HG02610 (cell line): Measurements from ENCODE around the gene KCTD11.
A peak's percentile ranks its signal among the peaks of the same experiment; 100 is the strongest.

Experiments
- ATAC-seq: cut with Tn5 transposase; IDR thresholded peaks from one replicate; pipeline ENCODE4 v1.9.1; 2021; ENCODE audit warnings: mild to moderate bottlenecking, moderate library complexity; ENCODE audit not compliant: unreplicated experiment

KCTD11 gene

DNA sequence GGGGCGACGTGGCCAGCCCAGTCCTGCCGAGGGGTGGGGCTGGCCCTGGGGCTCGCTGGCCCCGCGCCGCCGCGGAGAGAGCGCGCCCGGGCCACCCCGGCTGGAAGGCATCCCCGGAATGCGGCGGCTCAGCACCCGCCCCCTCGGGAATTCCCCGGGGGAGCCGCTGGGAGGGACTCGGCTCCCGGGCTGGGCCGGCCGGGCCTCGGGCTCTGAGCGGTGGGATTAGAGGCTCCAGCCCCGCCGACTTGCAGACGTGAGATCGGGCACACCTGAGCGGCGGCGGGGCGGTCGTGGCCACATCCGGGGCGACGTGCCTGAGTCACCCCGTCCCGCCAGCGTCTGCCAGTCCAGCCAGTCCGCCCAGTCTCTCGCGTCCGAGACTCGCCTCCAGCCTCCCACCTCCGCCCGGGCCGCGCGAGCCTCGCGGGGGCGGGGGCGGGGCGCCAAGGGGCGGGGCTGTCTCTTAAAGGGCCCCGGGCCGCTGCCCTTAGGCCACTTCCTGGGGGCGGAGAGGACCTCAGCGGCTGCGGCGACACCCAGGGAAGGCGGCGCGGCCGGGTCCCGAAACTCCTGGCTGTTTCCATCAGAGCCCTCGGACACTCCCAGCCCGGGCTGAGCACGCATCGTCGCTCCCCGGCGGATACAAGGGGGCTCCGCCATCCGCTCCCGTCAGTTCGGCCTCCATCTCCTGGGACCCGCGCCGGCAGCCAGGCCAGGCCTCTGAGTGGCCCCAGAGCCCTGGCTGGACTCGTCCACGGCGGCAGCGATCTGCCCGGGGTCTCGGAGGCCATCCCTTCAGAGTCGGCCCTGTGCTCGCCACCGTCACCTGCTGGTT lies at the start of gene KCTD11:
KCTD11 (plus strand) TSS at position 498 of the 838 bp plus-strand sequence.
- peak; percentile 53 for ATAC-seq

DNA sequence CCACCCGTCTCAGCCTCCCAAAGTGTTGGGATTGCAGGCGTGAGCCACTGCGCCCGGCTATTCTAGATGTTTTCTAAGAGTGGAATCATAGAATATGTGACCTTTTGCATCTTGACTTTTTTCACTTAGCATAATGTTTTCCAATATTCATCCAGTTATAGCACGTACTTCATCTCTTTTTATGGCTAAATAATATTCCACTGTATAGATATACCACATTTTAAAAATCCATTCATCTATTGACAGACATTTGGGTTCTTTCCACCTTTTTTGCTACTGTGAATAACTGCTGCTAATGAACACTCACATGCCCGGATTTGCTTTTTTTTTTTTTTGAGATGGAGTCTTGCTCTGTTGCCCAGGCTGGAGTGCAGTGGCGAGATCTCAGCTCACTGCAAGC lies 47.8 kb upstream of the KCTD11 start:
- no peak for ATAC-seq

DNA sequence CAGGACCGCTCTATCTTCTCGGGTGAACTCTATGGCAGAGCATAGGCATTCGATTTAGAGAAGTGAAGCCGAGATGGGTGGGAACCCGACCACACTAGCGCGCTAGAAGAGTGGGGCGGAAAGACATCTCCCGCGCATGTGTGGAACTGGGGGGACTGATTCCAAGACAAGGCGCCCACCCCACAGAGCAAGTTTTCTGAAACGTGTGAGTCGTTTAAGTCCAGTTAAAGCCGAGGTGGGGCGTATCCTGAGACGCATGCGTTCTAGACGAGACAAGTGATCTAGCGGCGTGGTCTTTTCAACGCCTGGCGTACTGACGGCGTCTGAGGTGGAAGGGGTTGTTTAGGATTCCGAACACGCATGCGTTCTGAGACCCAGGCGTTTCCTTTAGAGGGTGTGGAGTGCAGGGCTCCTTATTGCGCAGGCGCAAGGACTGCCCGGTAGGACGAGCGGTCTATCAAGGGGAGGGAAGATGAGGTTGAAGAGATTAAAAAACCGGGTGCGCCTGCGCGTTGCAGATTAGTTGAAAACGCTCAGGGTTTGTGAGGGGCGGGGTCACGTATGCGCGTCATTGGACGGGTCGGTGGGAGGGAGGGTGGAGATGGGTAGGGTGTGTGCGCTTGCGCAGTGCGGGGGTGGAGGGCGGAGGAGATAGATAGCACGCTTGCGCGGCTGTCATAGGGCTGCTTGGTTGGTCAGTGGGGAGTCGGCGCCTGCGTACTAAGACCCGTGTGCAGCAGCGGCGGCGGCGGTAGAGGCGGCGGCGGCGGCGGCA lies 44.9 kb upstream of the KCTD11 start, which contains the start of gene EIF5A:
EIF5A (plus strand) TSS at position 718 of the 775 bp plus-strand sequence. CDS start 2,008 bp downstream, outside the sequence.
- ATAC-seq, result peak; percentile 71

DNA sequence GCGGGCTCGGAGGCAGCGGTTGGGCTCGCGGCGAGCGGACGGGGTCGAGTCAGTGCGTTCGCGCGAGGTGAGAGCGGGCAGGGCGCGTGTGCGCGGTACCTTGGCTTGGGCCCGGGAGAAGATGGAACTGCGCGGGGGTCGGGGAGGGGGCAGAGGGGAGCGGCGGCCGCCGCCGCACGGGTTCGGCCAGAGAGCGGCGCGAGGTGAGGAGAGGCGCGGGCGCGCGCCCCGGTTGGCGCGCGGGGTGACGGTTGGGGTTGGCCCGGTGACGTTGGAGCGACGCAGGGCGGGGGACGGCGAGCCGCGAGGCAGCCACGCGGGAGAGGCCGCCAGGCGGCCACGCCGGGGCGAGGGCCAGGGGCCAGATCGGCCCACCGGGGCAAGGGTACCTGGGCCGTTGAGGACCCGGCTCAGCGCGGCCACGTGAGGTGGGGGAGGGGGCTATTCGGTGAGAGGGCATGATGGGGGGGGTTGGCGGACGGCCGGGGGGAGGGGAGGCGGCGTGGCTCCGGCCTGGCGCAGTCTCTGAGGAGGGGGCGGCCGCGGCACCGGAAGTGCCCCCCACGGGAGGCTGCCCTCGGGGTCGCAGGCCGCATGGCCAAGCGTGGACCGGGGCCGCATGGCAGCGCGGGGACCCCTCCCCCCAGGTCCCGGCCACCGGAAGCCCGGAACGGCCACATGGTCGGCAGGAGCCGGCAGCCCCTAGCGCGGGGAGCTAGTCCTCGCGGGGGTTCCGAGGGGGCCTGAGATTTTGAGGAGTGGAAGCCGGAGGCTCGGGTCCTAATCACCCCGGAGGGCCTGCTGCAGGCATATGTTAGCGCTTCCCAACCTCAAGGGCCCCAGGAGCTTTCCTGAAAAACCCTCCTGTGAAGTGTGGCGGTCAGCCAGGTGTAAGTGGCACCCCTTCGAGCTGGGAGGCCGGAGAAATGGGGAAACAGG lies 44.0 kb upstream of the KCTD11 start:
- no peak for ATAC-seq

DNA sequence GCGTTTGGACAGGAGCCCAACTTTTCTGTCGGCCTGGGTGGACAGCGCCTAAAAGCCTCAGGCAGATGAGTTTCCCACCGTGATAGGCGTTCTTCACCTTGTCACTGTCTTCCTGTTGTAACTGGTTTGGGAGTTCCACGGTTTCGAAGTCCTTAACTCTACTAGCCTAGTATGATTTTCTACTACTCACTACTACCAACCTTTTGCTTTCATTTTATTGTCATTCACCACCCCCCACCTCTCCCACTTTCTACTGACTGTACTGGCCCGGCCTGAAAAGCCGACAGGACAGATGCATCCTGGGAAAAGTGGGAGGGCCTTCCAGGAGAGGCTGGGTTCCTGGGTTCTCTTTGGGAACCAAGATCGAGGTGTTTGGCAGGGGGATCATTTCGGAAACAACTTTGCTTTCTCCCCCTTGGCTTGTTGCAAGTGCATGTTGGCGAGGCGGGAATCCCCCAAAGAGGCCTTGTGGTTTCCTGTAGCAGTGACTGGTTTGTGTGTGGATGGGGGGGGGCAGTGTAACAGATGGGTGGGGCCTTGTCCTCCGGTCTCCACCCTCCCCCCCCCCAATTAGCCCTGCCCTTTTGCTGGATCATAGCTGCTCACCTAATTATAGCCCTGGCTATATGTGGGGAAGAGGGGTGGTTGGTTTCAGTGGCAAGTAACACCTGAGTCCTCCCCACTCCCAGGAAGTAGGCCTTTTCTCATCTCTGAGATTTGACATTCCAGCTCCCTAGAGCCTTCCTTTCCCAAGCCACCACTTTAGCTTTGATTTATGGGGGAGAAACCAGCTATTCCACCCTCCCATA lies 43.1 kb upstream of the KCTD11 start:
- no peak for ATAC-seq

DNA sequence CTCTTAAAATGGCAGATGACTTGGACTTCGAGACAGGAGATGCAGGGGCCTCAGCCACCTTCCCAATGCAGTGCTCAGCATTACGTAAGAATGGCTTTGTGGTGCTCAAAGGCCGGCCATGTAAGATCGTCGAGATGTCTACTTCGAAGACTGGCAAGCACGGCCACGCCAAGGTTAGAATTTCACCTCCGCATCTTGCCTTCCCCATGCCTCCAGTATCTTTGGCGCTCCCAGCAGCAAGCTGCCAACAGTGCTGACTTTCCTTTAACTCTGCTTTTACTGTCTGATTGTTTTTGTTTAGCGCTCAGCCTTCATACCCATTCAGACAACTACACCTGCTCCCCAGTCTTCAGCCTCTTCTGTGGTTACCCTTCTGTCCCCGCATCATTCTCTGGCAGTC lies 42.3 kb upstream of the KCTD11 start:
- no peak for ATAC-seq

DNA sequence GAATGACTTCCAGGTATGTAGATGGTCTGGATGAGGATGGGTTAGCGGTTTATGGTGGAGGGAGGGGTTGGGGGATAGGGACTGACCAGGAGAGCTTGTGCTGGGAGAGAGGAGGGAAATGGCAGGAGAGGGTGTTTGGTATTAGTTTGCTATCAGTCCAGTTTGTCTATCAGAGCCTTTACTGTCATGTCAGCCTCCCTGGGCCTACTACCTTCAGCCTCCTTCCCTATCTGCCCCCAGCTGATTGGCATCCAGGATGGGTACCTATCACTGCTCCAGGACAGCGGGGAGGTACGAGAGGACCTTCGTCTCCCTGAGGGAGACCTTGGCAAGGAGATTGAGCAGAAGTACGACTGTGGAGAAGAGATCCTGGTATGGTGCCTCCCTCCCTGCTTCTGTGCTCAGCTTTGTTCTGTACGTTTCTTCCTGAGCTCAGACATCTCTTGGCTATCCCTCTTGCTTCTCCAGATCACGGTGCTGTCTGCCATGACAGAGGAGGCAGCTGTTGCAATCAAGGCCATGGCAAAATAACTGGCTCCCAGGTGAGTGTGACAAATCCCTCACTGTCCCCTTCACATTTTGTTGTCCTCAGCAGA lies 40.8 kb upstream of the KCTD11 start:
- no peak for ATAC-seq

DNA sequence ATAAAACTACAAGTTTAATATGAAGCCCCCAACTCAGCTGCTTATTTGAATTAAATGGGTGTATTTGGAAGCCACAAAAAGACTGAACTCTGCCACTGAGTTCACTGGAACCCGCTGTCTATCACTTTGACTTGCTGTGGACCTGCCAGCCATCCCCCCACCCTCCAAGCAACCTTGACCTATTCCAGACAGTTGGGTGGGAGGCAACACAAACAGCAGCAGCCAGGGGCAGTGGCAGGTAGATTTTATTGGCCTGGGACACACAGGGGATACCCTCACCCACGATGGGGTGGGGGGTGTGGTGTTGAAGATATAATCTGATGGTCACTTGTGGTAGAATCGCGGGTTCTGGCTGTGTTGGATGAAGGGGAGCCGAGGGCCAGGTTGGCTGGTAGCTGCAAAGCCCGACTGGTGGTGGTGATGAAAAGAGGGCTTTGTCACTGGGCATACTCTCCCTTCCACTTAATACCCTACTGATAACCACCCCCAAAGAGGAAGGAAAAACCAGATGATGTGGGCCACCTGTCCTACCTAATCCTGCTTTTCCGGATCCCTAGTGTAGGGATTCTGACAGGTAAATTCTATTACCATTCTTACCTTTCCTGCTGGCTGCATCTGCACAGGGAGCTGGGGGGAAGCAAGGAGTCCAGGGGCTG lies 39.4 kb upstream of the KCTD11 start:
- ATAC-seq, result no peak

DNA sequence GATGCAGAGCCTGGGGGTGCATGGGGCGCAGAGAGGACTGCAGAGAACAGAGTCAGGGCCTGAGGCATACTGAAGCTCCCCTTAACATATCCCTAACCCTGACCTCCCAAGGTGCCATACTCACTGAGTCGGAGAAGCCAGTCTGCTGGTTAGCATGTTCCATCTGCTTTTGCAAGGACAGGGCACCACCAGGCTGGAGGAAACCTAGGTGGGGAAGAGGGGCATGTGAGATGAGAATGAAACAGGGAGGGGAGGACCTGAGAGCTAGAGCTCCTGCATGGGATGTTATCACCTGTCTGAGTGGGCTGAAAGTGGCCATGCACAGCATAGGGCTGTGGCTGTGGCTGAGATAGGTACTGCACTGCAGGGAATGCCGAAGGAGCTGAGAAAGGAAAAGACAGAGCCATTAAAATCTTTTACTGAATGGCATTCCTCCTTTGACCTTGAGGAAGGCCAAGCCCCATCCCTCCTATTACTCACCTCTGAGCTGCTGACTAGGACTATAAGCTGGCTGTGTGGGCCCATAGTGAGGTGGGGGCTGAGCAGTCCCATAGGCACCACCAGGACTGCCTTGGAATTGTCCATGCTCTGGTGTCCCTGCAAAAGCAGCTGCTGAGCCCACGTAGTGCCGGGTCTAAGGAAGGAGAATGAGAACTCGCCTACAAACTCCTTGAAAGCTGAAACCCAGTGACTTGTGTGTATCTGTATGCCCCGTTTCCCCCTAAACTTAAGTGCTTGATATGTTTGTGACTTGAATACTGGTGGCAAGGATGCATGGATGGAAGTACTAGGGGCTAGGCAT lies 38.7 kb upstream of the KCTD11 start:
- ATAC-seq, result no peak

DNA sequence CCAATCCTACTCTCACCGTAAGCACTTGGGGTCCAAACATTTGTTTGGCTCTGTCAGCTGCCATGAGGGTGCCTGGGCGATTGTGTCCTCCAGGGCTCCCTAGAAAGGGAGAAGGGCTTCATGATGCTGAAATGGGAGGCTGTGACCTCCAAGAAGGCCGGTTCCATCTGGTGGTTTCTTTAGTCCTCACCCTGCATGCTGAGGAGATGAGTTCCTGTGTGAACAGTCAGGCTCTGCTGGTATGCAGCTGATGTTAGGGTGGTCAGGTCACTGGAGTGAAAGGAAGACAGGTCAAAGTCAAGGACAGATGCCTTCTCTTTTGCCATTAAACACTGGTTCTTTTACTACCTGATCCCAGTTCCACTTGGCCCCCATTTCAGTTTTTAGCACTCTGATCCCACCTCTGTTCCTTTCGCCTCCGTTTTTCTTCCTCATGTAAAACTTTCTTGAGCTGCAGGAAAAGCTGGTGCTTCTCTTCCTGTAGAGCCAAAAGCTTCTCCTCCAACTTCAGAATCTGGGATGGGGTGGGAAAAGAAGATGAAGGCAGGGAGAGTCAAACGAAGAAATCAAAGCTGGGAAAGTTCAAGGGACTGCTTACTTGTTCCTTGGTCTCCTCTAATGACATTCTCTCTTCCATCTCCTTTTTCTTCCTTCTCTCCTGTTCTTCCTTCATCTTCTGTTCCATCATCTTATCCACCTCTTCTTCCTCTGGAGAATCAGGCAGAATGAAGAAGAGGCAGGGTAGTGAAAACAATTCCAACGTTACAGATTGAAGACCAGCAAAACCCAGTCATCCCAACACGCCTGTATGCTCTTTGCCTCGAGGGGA lies 37.9 kb upstream of the KCTD11 start:
- no peak for ATAC-seq

DNA sequence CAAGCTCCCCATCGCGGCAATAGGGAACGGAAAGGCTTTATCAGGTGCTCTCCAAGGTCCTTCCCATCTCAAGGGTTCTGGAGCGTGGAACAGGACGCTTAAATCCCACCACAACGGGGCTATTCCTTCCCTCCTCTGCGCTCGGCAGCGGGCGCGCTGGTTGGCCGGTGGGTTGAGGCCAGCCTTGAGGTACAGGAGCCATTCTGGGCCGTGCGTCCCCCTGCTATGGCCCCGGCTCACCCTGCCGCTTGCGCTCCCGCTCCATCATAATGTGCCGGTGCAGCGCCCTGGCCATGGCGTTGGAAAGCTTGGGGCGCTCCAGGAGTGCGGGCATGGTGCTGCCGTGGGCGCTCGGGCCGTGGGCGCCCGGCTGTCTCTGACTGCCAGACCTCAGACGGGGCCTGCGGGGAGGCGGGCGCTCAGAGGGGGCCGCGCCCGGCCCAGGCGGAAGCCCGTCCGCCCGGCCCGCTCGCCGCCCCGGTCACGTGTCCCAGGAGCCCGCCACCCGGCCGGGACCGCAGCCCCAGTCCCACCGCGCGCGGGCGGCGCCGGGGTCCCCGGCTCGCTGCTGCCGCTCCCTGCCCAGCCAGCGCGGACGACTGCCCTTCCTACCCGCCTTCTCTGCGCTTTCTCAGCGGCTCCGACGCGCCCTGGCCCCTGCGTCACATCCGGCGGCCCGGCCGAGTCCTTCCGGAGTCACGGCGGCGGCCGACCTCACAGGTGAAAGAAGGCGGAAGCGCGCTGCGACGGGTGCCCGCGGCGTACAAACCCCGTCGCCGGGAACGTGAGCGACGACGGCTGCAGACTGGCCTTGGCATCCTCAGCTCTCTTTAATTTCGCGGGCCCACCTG lies 37.0 kb upstream of the KCTD11 start, which contains the start of gene GPS2:
GPS2 (minus strand) TSS at position 642 of the 851 bp plus-strand sequence; CDS start at position 334, 308 bp downstream.
- peak; percentile 73 for ATAC-seq

DNA sequence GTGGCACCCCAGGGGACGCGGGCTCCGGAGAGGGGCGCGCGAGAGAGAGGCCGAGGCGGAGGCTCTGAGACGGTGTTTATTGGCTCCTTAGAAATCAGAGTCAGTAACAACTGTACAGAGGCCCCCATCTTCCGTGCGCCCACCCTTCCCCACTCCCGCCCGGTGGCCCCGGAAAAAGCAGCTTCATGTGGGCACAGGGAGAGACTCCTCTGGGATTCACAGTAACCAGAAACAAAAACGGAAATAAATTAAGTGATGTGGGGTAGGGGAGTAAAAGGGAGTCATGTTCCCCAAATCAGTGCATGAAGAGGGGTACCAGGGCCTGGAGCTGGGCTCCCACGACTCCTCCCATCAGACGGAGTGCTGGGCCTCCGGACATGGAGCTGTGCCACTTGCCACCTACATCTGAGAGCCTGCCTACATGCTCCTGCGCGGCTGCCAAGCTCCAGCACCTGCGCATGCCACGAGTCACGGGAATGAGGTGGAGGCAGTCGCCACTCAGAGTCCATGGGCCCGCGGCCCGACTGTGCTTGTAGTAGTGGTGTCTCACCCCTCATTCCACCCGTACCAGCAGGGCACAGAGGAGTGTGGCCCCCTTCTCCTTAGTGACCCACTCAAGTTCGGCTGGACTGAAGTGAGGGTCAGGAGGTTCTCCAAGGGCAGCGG lies 36.3 kb upstream of the KCTD11 start:
- no peak for ATAC-seq

DNA sequence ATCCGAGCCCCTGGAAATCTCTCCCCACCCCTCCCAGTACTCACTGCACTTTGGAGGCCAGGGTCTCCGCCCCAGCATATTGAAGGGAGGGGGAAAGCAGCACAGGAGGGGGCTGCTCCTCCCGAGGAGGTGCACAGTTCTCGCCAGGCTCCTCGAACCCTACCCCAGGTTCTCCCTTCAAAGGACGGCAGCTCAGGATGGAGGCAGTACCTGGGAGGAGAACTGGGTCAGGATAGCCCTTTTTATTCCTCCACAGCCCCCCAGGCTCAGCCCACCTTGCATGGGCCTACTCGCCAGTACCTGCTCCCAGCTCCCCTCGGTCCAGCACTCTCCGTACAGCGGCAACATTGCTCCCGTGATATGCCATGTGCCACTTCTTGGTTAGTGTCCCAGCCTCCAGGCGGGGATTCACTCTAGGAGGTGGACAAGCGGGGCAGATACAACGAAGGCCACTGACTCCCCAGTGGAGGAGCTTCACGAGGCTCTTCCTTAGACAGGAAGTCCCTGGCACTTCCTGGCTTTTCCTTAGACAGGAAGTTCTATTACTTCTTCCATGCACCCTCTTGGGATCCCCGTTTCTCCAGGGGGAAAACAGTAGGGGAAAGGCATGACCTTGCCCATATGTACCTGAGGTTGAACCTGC lies 34.7 kb upstream of the KCTD11 start:
- ATAC-seq, result no peak

DNA sequence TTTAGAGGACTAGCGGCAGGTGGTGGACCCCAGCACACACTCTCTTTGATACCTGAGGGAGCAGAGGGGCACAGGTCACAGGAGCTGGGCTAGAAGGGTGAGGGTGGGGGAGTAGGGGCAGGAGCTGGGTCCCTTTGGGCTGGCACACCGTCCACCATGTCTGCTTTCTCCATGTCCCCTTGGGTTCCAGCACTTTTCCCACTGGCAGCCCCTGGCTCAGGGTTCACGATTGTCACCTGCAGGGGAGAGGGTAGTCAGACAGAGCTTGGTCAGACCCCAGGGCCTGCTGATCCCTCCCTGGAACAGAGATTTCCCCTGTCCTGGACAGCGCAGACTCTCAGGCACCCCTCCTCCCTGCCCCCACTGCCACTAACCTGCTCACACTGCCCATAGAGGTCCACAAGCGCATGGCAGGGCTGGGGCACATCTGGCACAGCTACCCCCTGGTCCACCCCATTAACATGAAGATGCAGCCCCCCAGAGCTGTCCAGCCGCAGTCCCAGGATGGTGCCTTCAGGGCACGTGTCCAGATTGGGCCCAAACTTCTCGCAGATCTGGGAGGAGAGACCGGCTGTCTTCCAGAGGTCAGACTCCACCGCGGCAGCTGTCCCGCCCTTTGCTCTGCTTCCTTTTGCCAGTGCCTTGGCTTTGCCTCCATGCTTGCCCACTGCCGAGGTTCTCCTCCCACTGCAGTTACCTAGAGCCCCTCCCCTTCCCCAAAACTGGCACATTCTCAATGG lies 33.7 kb upstream of the KCTD11 start:
- no peak for ATAC-seq

DNA sequence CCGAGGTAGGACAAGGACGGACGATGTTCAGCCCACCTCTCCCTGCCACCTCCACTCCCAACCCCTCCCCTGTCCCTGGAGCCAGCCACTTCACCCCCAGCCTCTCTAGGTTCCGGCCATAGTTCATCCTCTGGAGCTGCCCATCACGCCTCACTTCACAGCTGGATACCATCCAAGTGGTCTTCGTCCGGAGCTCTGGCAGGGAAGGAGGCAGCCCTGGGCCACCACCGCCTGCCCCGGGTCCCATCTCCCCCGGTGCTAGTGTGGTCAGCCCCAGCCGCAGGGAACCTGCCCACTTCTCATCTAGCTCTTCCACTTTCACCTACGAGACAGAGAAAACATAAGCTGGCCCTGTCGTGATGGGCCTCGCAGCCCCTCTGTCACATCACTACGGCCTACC lies 30.5 kb upstream of the KCTD11 start:
- no peak for ATAC-seq
